HepG2 (cell line): ENCODE data around the gene USP20. TPM values are rescaled to one million over a fixed set of nuclear protein-coding genes. Genes with fewer than 3 reads are reported as not detected.

Experiments
- ATAC-seq: fragments of 200-7000 bp; cut with Tn5 transposase; 3 replicates; pipeline ENCODE4 v1.9.1; 2020; ENCODE audit warnings: mild to moderate bottlenecking, moderate library complexity
- BruUV-seq: library from RNA; stranded (reverse); fragments of 400-500 nt; replicated peaks from 2 replicates; lab custom pipeline; 2021; lab: Mats Ljungman, UMichigan
- CTCF ChIA-PET: fragments of 300-600 bp; formaldehyde crosslinking; extraction: SDS; loops from one replicate; lab custom pipeline; 2021; ENCODE audit warnings: low total read pairs, inconsistent platforms, low intra/inter-chr PET ratio; lab: Yijun Ruan, JAX
- POLR2A ChIA-PET: fragments of 350-600 bp; sonication (Branson Sonifier 250); formaldehyde crosslinking; loops from one replicate; lab custom pipeline; 2020; ENCODE audit warnings: antibody characterized with exemption, inconsistent platforms; lab: Yijun Ruan, JAX
- DNase-seq: peaks from one replicate; pipeline ENCODE4 v3.0.0-alpha.2; 2015; ENCODE audit warnings: low spot score
- FAIRE-seq: peaks from 3 replicates; lab custom pipeline; 2011; peaks lifted over from hg19 to GRCh38; lab: Jason Lieb, UNC
- H2AFZ ChIP-seq: one replicate; pipeline ENCODE4 v1.6.1; 2011; ENCODE audit warnings: low read length, inconsistent platforms
- H3K27ac ChIP-seq: fragments of 300-600 bp; 3 replicates; pipeline ENCODE4 v1.8.0; 2011; ENCODE audit warnings: mixed run types, mild to moderate bottlenecking, mixed read lengths, low read length, inconsistent platforms; ENCODE audit not compliant: insufficient read depth; ENCODE audit errors: extremely low read length
- H3K27me3 ChIP-seq, 2 experiments: fragments of 200-600 bp in 1 of 2; 2 replicates in 1 of 2; 3 replicates in 1 of 2; pipeline versions ENCODE4 v1.6.0 to v1.8.0; 2011; ENCODE audit warnings: low read length in 2 of 2, mild to moderate bottlenecking in 2 of 2, moderate library complexity in 2 of 2, inconsistent platforms in 1 of 2; ENCODE audit not compliant: insufficient read depth in 2 of 2, control insufficient read depth in 1 of 2
- H3K36me3 ChIP-seq, 2 experiments: fragments of 200-600 bp in 1 of 2; replicated peaks in 1 of 2; 2 replicates in 1 of 2; 3 replicates in 1 of 2; pipeline versions ENCODE4 v1.5.1 to v1.8.0; 2011; ENCODE audit warnings: low read length in 2 of 2, inconsistent platforms in 1 of 2; ENCODE audit not compliant: insufficient read depth in 2 of 2, control insufficient read depth in 1 of 2
- H3K4me1 ChIP-seq: 2 replicates; pipeline ENCODE4 v1.5.1; 2012; ENCODE audit warnings: low read length, inconsistent platforms; ENCODE audit not compliant: insufficient read depth
- H3K4me2 ChIP-seq: 2 replicates; pipeline ENCODE4 v1.6.0; 2011; ENCODE audit warnings: low read depth, low read length, inconsistent platforms
- H3K4me3 ChIP-seq, 3 experiments: fragments of 200-600 bp in 1 of 3; sonication (generic), shearing (Covaris generic) in 1 of 3; replicated peaks in 1 of 3; 2 replicates each; pipeline ENCODE4 v1.5.1; 2011 to 2016; ENCODE audit warnings: low read length in 3 of 3, inconsistent platforms in 2 of 3, low read depth in 2 of 3, mild to moderate bottlenecking in 2 of 3, control low read depth in 1 of 3, mixed read lengths in 1 of 3; ENCODE audit not compliant: insufficient read depth in 1 of 3
- H3K79me2 ChIP-seq: one replicate; pipeline ENCODE4 v1.6.1; 2011; ENCODE audit warnings: low read length, inconsistent platforms; ENCODE audit not compliant: insufficient read depth
- H3K9ac ChIP-seq: 2 replicates; pipeline ENCODE4 v1.6.0; 2011; ENCODE audit warnings: mild to moderate bottlenecking, low read depth, low read length, inconsistent platforms; ENCODE audit not compliant: insufficient read depth
- H3K9me3 ChIP-seq: 2 replicates; pipeline ENCODE4 v1.5.1; 2012; ENCODE audit warnings: mild to moderate bottlenecking, low read length
- H4K20me1 ChIP-seq: 2 replicates; pipeline ENCODE4 v1.6.0; 2011; ENCODE audit warnings: inconsistent platforms, mild to moderate bottlenecking, low read length, moderate library complexity; ENCODE audit not compliant: insufficient read depth
- MATR3 ChIP-seq: sonication (generic); formaldehyde crosslinking; IDR thresholded peaks from 2 replicates; pipeline ENCODE4 v1.4.0; 2020; ENCODE audit warnings: missing genetic modification reagents
- ZIK1 ChIP-seq: sonication (generic); formaldehyde crosslinking; IDR thresholded peaks from 2 replicates; pipeline ENCODE4 v1.5.0; 2020; ENCODE audit warnings: mild to moderate bottlenecking, low read depth, missing genetic modification reagents, borderline replicate concordance
- ZNF160 ChIP-seq: sonication (generic); formaldehyde crosslinking; IDR thresholded peaks from 2 replicates; pipeline ENCODE4 v1.8.0; 2022; ENCODE audit warnings: mild to moderate bottlenecking, inconsistent platforms, missing genetic modification reagents
- WGBS: methylation state at CpG from one replicate; pipeline ENCODE4 v1.1.6; 2017; ENCODE audit warnings: low lambda C conversion rate; 5-methylcytosine and 5-hydroxymethylcytosine counted together
- in situ Hi-C: cut with HindIII; loops from 2 replicates; pipeline ENCODE4 v1.10.0; 2017; ENCODE audit warnings: low pct_unique_long_range_greater_than_20kb; ENCODE audit not compliant: extremely low pct_ligation_motif_present
- intact Hi-C: fragments of 100-400 bp; cut with micrococcal nuclease; formaldehyde crosslinking; loops from one replicate; pipeline ENCODE4 v1.10.0; 2022; ENCODE audit not compliant: unreplicated experiment
- polyA plus RNA-seq, 8 experiments: library from polyadenylated mRNA; depleted of rRNA in 3 of 8; stranded (reverse) in 7 of 8; unstranded in 1 of 8; fragments of >200 nt; fragmentation: Illumina TruSeq in 4 of 8; extraction: Trizol in 4 of 8; gene quantifications; 2 replicates each; pipeline versions ENCODE4 v1.2.1 to v1.2.3, GENCODE V29; 2011 to 2016; ENCODE audit warnings: low read depth in 4 of 8, missing spikeins in 1 of 8, mixed read lengths in 1 of 8; ENCODE audit not compliant: insufficient read depth in 1 of 8
- total RNA-seq, 5 experiments: library from RNA; depleted of rRNA; stranded (reverse); fragments of >200 nt; fragmentation: Illumina TruSeq; extraction: Trizol; gene quantifications; 2 replicates each; pipeline ENCODE4 v1.2.3, GENCODE V29; 2016; ENCODE audit warnings: low read depth in 1 of 5
- TF ChIP-seq, protein P1 (sequence below): IDR thresholded peaks from 2 replicates; pipeline ENCODE4 v1.6.1; 2012; ENCODE audit warnings: low read length, improper control_type of control experiment
- TF ChIP-seq, protein P2 (sequence below): sonication (generic); formaldehyde crosslinking; IDR thresholded peaks from 2 replicates; pipeline ENCODE4 v1.8.0; 2023; ENCODE audit warnings: mild to moderate bottlenecking, missing genetic modification reagents
- TF ChIP-seq, protein P3 (sequence below): fragments of 450-650 bp; IDR thresholded peaks from 2 replicates; pipeline ENCODE4 v1.6.1; 2017; ENCODE audit warnings: mild to moderate bottlenecking

USP20 gene
- total and polyA plus RNA-seq, 2 of the 13 experiments (the other 11 are each of a cell fraction or from before 2014, with no cell fraction given), result 4.4 to 5.9 TPM

DNA sequence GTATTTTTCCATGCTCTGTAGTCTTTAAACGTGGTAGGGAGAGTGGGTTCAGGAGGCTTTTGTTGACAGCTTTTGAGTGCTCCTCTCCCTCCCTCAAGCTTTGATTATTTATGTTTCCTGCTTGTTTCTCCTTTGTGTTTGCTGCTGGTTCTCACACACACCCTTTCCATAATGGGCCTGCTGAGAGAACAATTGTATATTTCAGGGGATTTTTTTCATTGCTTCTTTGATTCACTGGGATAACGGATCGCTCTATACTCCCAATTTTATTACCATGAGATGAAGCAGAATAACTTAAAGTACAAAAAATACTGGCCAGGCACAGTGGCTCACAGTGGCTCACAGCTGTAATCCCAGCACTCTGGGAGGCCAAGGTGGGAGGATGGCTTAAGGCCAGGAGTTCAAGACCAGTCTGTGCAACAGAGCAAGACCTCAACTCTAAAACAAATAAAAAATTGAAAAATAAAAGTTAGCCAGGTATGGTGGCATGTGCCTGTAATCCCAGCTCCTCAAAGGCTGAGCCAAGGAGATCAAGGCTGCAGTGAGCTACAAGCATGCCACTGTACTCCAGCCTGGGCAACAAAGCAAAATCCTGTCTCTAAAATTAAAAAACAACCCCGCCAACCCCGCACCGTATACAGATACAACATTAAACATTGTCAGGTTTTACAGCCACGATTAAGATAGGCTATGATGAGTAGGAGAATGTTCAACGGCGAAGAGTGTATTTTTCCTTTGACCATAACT, 66.9 kb downstream of the USP20 start (continued):
- TF ChIP-seq, protein P1, sequence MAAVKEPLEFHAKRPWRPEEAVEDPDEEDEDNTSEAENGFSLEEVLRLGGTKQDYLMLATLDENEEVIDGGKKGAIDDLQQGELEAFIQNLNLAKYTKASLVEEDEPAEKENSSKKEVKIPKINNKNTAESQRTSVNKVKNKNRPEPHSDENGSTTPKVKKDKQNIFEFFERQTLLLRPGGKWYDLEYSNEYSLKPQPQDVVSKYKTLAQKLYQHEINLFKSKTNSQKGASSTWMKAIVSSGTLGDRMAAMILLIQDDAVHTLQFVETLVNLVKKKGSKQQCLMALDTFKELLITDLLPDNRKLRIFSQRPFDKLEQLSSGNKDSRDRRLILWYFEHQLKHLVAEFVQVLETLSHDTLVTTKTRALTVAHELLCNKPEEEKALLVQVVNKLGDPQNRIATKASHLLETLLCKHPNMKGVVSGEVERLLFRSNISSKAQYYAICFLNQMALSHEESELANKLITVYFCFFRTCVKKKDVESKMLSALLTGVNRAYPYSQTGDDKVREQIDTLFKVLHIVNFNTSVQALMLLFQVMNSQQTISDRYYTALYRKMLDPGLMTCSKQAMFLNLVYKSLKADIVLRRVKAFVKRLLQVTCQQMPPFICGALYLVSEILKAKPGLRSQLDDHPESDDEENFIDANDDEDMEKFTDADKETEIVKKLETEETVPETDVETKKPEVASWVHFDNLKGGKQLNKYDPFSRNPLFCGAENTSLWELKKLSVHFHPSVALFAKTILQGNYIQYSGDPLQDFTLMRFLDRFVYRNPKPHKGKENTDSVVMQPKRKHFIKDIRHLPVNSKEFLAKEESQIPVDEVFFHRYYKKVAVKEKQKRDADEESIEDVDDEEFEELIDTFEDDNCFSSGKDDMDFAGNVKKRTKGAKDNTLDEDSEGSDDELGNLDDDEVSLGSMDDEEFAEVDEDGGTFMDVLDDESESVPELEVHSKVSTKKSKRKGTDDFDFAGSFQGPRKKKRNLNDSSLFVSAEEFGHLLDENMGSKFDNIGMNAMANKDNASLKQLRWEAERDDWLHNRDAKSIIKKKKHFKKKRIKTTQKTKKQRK, result no peak
- TF ChIP-seq, protein P2, sequence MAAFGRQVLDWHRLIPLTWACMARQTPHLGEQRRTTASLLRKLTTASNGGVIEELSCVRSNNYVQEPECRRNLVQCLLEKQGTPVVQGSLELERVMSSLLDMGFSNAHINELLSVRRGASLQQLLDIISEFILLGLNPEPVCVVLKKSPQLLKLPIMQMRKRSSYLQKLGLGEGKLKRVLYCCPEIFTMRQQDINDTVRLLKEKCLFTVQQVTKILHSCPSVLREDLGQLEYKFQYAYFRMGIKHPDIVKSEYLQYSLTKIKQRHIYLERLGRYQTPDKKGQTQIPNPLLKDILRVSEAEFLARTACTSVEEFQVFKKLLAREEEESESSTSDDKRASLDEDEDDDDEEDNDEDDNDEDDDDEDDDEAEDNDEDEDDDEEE (CRISPR knock-in tag), result no peak
- TF ChIP-seq, protein P3, sequence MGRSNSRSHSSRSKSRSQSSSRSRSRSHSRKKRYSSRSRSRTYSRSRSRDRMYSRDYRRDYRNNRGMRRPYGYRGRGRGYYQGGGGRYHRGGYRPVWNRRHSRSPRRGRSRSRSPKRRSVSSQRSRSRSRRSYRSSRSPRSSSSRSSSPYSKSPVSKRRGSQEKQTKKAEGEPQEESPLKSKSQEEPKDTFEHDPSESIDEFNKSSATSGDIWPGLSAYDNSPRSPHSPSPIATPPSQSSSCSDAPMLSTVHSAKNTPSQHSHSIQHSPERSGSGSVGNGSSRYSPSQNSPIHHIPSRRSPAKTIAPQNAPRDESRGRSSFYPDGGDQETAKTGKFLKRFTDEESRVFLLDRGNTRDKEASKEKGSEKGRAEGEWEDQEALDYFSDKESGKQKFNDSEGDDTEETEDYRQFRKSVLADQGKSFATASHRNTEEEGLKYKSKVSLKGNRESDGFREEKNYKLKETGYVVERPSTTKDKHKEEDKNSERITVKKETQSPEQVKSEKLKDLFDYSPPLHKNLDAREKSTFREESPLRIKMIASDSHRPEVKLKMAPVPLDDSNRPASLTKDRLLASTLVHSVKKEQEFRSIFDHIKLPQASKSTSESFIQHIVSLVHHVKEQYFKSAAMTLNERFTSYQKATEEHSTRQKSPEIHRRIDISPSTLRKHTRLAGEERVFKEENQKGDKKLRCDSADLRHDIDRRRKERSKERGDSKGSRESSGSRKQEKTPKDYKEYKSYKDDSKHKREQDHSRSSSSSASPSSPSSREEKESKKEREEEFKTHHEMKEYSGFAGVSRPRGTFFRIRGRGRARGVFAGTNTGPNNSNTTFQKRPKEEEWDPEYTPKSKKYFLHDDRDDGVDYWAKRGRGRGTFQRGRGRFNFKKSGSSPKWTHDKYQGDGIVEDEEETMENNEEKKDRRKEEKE, result no peak
- TF ChIP-seq, all 625 proteins: peak for 0

DNA sequence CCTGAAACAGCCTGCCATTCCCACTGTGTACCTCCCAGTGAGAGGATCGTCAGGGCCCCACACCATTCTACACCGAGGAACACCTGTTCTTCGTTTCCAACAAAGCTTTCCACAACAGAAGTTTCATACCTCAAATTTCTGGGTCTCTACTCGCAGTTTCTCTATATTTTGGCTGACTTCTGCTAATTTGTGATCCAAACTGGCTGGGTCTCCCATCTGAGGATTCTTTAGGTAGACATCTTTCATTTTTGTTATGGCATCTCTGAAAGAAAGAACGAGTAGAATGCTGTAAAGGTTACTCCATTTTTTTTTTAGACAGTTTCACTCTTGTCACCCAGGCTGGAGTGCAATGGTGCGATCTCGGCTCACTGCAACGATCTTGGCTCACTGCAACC, 67.5 kb downstream of the USP20 start:
- POLR2A ChIA-PET, result no interaction called here
- 96% methylated on average over 8 of the region's 8 CpGs for WGBS
- intact Hi-C loops (no loop called here), in situ Hi-C loops (no loop called here)
- CTCF ChIA-PET, result no interaction called here
- FAIRE-seq (no peak), DNase-seq (no peak), ATAC-seq (no peak)
- H3K4me2 ChIP-seq, result no peak overlapping the region
- H3K79me2 ChIP-seq, result no peaks in the 10 kb centered on the region
- H2AFZ ChIP-seq, result no peak overlapping the region
- H4K20me1 ChIP-seq, result no peaks in the 10 kb centered on the region
- peaks cover 4 to 7% of the 10 kb centered on the region in 2 experiments; a peak in 2 of 5 replicates for H3K36me3 ChIP-seq
- H3K27me3 ChIP-seq, result no peaks in the 10 kb centered on the region
- no TSS peak for BruUV-seq
- H3K27ac ChIP-seq, result no peak overlapping the region
- no peaks in the 10 kb centered on the region for H3K9me3 ChIP-seq
- TF ChIP-seq MATR3 (no peak), ZNF160 (CRISPR knock-in tag) (no peak), ZIK1 (no peak)
- no peak overlapping the region for H3K9ac ChIP-seq
- H3K4me1 ChIP-seq, result no peaks in the 10 kb centered on the region
- no peak overlapping the region for H3K4me3 ChIP-seq
